ENCODE measurements around the gene GGTLC3.
"Not testable (repeated sequence)": the region's sequence is repeated elsewhere in the genome, so short reads cannot be mapped to it uniquely, and the experiment has no call there.

DNA sequence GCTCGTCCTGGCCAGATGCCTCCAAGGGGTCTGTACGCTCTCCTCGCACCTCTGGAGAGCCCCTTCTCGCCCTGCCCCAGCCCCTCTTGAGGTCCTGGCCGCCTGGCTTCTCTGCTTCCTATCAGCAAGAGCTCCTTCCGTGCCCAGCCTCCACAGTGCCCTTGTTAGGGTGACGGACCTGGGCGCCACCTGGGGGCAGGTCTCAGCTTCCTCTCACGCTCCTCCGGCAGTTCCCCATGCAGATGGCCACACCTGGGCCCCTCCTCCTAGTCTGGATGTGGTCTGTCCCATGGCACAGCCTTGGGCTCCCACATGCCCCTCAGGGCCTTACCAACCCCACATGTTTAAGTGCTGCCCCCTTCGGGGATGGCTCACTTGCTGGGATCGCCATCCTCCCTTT, 16.4 kb upstream of the GGTLC3 start:
- TF ChIP-seq, protein P1, sequence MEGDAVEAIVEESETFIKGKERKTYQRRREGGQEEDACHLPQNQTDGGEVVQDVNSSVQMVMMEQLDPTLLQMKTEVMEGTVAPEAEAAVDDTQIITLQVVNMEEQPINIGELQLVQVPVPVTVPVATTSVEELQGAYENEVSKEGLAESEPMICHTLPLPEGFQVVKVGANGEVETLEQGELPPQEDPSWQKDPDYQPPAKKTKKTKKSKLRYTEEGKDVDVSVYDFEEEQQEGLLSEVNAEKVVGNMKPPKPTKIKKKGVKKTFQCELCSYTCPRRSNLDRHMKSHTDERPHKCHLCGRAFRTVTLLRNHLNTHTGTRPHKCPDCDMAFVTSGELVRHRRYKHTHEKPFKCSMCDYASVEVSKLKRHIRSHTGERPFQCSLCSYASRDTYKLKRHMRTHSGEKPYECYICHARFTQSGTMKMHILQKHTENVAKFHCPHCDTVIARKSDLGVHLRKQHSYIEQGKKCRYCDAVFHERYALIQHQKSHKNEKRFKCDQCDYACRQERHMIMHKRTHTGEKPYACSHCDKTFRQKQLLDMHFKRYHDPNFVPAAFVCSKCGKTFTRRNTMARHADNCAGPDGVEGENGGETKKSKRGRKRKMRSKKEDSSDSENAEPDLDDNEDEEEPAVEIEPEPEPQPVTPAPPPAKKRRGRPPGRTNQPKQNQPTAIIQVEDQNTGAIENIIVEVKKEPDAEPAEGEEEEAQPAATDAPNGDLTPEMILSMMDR (IDR thresholded peaks at IDR 0.05; ENCODE audit: low read depth, low read length, poor library complexity, severe bottlenecking): not testable (repeated sequence)
- TF ChIP-seq EZH2phosphoT487 (IDR thresholded peaks at IDR 0.05; ENCODE audit: borderline replicate concordance, low read length): not testable (repeated sequence)
